ENCODE results near the gene OXNAD1. TPM values are rescaled to one million over a fixed set of nuclear protein-coding genes. Genes with fewer than 3 reads are reported as not detected.

Gene OXNAD1
- total RNA-seq, 2 donors from 2014 or later, result 13.5 to 18.8 TPM

- Histone ChIP-seq H3K27ac (no peak overlapping the region), H3K9me3 (no peaks in the 10 kb centered on the region), H3K4me1 (peaks cover 18% of the 10 kb centered on the region), H3K36me3 (replicated peaks in 1 of 2; ENCODE audit: insufficient read depth in 1 of 2, low read depth in 2 of 2) (no peaks in the 10 kb centered on the region), H3K27me3 (no peaks in the 10 kb centered on the region), H3K4me3 (no peak overlapping the region)
- ATAC-seq (no peak), DNase-seq (no peak)
- TF ChIP-seq POLR2A (IDR thresholded peaks at IDR 0.05) (no peak), CTCF (IDR thresholded peaks at IDR 0.05) (no peak)
- intact Hi-C loops (cut with DNase I), result loop anchor here (10.0 kb wide), 1 partner anchor 427 kb away; no protein-coding TSS in a partner anchor
- WGBS, 2 donors, result 87 to 88% methylated on average over 5 of the region's 5 CpGs
Observed at GRCh38 chr3:16242177-16242576, 22.8 kb upstream of the OXNAD1 start.

DNA sequence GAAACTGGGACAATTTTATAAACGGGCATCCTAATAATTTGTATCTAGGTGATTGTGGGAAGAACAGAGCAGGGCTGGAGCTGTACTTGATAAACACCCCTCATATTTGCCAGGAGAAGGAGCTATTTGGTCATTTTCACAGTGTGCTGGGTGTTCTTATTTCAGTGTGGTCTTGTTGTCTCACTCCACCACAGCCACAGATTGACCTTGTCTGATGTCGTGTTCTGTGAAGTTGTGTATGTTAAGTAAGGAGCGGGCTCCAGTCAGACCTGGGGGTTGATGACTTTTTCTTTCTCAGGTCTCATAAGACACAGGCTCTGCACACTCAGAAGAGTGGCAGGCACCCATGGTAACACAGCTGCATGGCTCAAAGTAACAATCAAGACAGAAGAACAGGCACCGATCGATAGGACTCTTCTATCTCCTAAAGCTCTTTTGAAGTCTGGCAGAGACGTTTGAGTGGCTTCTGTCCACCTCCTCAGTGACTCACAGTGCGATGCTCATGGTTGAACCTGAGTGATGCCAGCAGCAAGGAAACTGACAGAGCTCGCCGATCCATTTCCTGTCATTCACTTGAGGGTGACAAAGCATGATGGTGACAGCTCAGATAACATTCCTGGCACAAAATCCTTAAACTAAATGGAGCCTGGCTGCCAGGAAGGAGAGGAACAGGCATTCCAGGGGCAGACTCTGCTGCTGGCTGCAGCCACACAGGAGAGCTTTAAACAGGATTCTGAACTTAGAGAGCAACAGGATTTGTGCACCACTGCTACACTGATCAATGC is 21.1 kb upstream of the OXNAD1 start:
- DNase-seq (peak in 1 of 4 donors; percentile 17), ATAC-seq (peak; percentile 55)
- 21 to 31% methylated on average over 9 of the region's 9 CpGs for WGBS, 2 donors

DNA sequence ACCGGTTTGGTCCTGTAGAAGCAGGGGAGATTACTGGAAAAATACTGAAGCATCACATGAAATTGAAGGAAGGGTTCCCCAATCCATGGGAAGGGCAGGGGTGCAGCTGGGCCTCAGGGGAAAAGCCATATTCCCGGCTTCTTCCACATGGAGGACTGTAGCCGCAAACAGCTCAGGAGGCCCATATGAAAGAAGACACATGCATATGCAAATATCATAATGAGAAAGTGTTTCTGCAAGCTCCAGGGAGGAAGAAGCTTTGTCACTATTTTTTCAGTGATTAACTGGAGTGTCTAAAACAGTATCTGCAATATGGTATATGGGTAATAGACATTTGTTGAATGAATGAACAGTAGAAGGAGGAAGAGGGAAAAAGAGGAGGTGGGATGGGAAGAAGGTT is 19.4 kb upstream of the OXNAD1 start:
- Histone ChIP-seq H3K27me3 (no peaks in the 10 kb centered on the region), H3K9me3 (no peaks in the 10 kb centered on the region), H3K27ac (no peak overlapping the region), H3K4me3 (no peak overlapping the region), H3K36me3 (replicated peaks in 1 of 2; ENCODE audit: insufficient read depth in 1 of 2, low read depth in 2 of 2) (no peaks in the 10 kb centered on the region), H3K4me1 (peaks cover 22% of the 10 kb centered on the region)
- no peak for TF ChIP-seq CTCF (IDR thresholded peaks at IDR 0.05)
- TF ChIP-seq POLR2A (IDR thresholded peaks at IDR 0.05), result no peak
- DNase-seq (no peak), ATAC-seq (no peak)
- intact Hi-C loops (cut with DNase I), result loop anchor here (5.0 to 10.0 kb wide), 2 partner anchors 193 to 431 kb away; no protein-coding TSS in a partner anchor
- 86 to 98% methylated on average over 3 of the region's 3 CpGs for WGBS, 2 donors

More for the DNA sequence above, 21.1 kb upstream of the OXNAD1 start:
- intact Hi-C loops (cut with DNase I), result loop anchor here (10.0 kb wide), 1 partner anchor 429 kb away; no protein-coding TSS in a partner anchor
- Histone ChIP-seq H3K27me3 (no peaks in the 10 kb centered on the region), H3K4me1 (peaks cover 22% of the 10 kb centered on the region), H3K27ac (no peak overlapping the region), H3K36me3 (replicated peaks in 1 of 2; ENCODE audit: insufficient read depth in 1 of 2, low read depth in 2 of 2) (no peaks in the 10 kb centered on the region), H3K9me3 (no peaks in the 10 kb centered on the region), H3K4me3 (no peak overlapping the region)
- TF ChIP-seq CTCF (IDR thresholded peaks at IDR 0.05), result no peak
- TF ChIP-seq POLR2A (IDR thresholded peaks at IDR 0.05), result no peak

DNA sequence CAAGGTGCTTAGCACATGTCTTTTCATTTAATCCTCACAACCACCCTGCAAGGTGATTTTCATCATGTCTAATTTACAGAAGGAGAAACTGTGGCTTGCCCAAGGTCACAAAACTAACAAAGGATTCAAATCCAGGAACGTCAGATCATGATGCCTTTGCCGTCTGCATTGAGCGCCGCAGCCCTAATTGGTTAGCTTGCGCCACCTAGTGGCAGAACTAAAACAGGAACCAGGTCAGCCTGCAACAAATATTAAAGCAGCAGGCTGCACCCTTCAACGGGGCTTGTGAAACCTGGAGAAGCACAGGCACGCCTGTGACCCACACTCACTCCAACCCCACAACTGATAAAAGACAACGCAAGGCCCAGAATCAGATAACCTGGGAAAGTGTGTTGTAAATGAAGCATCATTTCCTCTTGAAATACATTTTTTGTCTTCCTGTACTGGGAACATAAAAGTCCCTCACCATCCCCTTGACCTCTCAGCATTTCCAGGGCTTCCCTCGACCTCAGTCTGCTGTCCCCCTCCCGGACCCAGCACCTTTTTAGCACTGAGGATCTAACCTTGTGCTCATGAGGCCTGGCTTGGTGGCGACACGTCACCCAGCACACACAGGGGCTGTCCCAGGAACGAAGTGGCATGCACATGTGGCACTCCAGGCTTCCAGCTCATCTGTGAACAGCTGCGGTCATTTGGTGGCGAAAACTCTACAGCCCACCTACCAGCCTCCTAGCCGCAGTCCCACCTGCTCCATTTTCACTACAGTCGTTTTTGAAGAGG is 17.5 kb upstream of the OXNAD1 start:
- Histone ChIP-seq H3K9me3 (no peaks in the 10 kb centered on the region), H3K27me3 (no peaks in the 10 kb centered on the region), H3K27ac (no peak overlapping the region), H3K4me1 (peaks cover 35% of the 10 kb centered on the region), H3K4me3 (no peak overlapping the region), H3K36me3 (replicated peaks in 1 of 2; ENCODE audit: insufficient read depth in 1 of 2, low read depth in 2 of 2) (no peaks in the 10 kb centered on the region)
- intact Hi-C loops (cut with DNase I), result loop anchor here (5.0 to 10.0 kb wide), 2 partner anchors 195 to 433 kb away; no protein-coding TSS in a partner anchor
- no peak for TF ChIP-seq POLR2A (IDR thresholded peaks at IDR 0.05)
- peak; percentile 87 to 96 (median 89) for TF ChIP-seq CTCF (IDR thresholded peaks at IDR 0.05)
- ATAC-seq (peak; percentile 78), DNase-seq (peak; percentile 79 to 85 (median 82))
- WGBS, 2 donors, result 20 to 29% methylated on average over 16 to 17 of the region's 17 CpGs

All from body of pancreas (tissue), 4 donors.